ENCODE data around the gene RAPGEF4.

The RAPGEF4 gene

DNA sequence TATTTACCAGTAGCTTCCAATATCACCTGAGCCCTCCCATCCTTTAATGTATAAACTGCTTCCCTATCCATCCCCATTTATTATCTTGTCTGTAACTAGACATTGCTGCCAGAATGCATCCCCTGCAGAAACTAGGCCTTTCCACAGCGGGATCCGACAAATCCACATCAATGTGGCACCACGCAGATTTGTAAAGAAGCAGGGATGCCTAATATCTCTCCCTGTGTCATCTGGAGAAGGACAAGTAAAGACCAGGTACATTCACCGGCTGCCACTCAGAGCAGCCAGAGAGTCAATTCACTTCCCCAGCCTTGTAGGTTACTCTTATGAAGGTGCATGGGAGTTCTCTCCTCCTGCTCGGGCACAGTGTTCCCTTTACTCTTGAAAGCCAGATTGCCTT, 241.2 kb downstream of the RAPGEF4 start:
- no peak for TF ChIP-seq POLR2A (IDR thresholded peaks at IDR 0.05; ENCODE audit: low read length)
- no peak for TF ChIP-seq GATA1 (IDR thresholded peaks at IDR 0.05; ENCODE audit: low read depth, low read length)
- DNase-seq: no peak

DNA sequence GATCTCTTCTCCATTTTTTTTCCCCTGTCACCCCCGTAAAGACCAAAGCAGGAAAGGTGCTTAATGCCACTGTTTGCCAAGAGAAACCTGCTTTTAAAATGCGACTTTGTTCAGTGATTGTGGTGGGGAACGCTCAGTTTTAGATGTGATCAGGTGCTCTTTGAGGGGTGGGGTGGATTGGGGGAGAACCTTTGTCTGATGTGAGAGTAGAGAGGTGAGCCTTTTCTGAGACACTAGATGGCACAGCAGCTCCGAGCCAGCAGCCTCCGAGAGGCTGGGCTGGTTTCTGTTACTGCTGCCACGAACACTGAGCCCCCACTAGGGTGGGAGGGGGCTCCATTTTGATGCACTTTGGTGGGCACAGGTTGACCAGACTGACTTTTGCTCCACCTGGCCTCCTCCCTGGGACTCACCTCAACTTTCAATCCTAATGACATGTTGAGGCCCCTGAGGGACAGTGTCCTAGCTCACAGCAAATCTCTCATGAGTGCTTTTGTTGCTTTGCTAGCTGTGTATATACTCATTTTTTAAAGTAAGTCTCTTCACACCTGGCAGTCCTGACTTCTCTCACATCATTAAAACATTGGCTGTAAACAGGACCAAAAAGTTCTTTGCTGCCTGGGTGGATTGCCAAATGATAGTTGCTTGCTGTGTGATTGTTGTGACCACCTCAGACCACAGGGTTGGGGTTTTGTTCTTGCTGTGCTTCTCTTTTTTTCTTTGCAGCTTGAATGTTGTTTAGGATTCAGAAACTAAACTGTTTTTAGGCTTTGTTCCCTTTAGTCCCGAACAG, 241.8 kb downstream of the RAPGEF4 start:
- no peak for DNase-seq
- TF ChIP-seq GATA1 (IDR thresholded peaks at IDR 0.05; ENCODE audit: low read depth, low read length) (no peak), POLR2A (IDR thresholded peaks at IDR 0.05; ENCODE audit: low read length) (no peak)

DNA sequence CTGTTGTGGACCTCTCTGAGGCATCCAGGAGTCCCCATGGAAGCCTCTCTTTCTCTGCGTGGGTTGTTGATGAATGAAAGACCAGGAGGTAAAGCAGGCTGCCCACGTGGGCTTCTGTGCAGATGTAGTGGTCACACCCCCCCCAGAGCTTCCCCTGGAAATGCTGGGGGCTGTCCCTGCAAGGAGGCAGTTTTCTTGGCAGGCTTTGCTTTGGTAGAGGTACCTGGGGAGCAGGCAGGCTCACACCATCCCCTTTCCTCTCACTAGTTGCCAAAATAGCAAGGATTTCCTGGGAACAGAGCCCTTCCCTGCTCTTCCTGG, 242.4 kb downstream of the RAPGEF4 start:
- TF ChIP-seq POLR2A (IDR thresholded peaks at IDR 0.05; ENCODE audit: low read length) (no peak), GATA1 (IDR thresholded peaks at IDR 0.05; ENCODE audit: low read depth, low read length) (no peak)
- no peak for DNase-seq

DNA sequence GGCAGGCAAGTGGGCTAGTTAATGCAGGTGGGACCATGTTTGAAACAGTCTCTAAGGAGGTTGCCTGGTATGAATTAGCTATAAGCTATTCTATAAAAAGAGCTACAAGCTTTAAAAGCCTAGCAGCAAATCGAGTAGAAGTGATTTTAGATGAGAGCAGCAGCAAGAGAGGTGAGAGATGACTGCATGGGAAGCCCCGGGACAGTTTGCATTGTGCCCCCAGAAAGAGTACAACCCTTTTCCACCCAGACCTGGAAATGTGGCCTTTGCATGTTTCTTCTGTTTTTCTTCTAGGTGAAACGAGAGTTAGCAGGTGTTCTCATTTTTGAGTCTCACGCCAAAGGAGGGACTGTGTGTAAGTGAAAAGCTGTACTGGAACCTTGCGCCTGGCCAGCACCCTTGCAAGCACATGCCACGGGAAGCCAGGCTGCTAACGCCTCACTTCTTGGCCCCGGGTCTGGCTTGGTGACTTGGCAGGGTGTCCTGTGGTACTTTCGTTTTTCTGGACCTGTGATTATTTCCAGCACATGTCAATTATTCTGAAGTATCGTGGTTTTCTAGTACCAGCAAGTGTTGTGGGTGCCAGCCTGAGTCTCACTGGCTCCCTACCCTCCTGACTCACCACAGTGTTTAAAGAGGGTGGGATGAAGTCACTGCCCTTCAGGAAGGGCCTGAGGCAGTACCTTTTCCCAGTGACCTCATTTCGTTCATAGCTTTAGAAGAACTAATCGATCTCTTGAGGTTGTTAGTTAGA, 249.7 kb downstream of the RAPGEF4 start:
- TF ChIP-seq POLR2A (IDR thresholded peaks at IDR 0.05; ENCODE audit: low read length): no peak
- TF ChIP-seq GATA1 (IDR thresholded peaks at IDR 0.05; ENCODE audit: low read depth, low read length): no peak
- no peak for DNase-seq

DNA sequence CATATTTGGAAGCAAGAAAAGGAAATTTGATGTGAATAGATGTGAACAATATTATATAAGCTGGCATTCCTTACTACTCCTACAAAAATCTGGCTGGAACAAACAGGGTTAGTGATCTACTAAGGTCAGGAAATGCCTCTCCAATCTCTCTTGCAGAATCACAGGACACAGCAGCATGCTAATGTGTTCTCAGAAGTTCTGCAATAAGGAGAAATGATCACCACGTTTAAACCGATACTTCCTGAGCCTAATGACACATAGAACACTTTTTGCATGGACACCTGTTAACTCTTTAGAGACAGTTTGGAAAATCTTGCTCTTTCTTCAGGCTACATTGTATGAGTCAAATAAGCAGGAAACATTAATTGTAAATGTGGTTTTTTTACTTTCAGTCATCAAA, 250.4 kb downstream of the RAPGEF4 start:
- DNase-seq: no peak

DNA sequence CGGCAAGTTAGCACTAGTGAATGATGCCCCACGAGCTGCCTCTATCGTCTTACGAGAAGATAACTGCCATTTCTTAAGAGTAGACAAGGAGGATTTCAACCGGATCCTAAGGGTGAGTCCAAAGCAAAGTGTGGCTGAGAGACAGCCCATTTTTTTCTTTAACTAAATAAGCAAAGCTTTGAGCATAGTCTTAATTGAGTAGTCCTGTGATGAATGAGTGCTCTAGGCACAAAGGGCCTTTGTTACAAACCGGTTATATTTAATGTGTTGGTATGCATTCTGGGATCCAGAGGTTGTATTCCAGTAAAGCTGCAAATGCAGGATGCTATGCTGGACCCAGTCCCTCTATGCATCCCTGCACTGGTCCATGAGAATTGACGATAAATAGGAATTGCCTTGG, 253.1 kb downstream of the RAPGEF4 start:
- no peak for TF ChIP-seq POLR2A (IDR thresholded peaks at IDR 0.05; ENCODE audit: low read length)
- TF ChIP-seq GATA1 (IDR thresholded peaks at IDR 0.05; ENCODE audit: low read depth, low read length): no peak
- DNase-seq: no peak

More for the DNA sequence above, 250.4 kb downstream of the RAPGEF4 start:
- no peak for TF ChIP-seq GATA1 (IDR thresholded peaks at IDR 0.05; ENCODE audit: low read depth, low read length)
- TF ChIP-seq POLR2A (IDR thresholded peaks at IDR 0.05; ENCODE audit: low read length): no peak

DNA sequence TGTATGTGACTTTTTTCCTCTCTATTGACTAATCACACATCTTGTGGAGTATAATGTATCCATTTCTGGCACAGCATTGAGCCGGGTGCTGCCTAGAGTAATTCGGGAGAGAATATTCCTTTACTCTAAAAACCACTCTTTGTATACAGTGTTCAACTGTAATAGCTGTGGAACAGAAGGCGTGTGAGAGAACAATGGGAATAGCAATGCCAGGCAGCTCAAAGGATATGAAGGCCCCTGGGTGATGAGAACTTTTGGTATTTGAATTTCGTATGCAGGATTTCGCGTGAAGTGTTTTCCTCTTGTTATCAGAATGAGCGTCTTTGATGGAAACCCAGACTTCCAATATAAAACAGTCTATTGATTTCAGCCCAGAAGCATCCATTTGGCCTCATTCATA, 255.4 kb downstream of the RAPGEF4 start:
- TF ChIP-seq POLR2A (IDR thresholded peaks at IDR 0.05; ENCODE audit: low read length) (no peak), GATA1 (IDR thresholded peaks at IDR 0.05; ENCODE audit: low read depth, low read length) (no peak)
- DNase-seq: no peak

DNA sequence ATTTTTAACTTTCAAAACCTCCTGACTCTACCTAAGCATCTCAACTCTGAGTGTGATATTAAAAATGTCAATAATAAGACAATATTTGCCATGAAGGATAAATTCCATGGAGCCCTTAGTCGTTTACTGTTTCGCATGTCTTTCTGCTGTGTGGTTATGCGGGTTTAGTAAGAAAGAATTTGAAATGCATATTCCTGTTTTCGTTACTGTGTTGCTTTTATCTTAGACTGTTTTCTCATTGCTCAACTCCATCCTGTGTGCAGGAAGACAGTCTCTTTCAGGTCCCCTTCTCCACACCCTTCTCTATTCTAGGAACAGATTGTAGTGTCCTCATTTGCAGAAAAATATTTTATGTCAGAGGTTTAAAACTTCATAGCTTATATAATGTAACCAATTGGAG, 257.5 kb downstream of the RAPGEF4 start:
- DNase-seq: no peak
- no peak for TF ChIP-seq POLR2A (IDR thresholded peaks at IDR 0.05; ENCODE audit: low read length)
- no peak for TF ChIP-seq GATA1 (IDR thresholded peaks at IDR 0.05; ENCODE audit: low read depth, low read length)

DNA sequence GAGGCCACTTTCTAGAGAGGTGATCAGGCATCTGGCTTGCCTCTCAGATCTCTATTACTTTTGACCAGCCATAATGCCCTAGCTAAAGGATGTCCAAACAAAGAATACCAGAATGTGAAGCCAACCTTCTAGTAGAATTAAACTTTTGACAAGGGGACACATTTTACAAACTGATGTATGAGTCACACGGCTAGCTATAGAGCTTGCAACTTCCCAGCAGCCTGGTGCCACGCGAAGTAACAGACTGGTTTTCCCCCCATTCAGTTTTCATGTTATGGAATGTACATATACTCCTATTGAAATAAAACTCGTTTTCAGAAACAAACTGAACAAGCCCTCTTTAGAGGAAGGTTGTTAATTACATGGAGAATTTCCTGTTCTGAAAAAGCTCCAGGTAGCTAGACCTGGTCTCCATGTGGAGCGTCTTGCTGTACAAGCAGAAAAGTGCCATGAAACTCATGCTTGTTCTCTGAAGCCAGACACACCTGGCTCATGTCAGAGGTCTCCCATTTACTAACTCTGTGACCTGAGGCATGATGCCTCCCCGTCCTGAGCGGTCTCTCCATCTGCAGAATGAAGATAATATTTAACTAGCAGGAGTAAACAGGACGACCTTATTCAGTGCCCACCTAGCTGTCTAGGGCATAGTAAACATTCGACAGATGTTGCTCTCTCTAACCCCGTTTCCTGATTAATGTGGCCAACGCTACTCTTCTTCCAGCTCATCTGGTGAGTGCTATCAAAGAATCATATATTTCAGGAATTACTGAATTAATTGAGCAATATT, 258.5 kb downstream of the RAPGEF4 start:
- no peak for DNase-seq

DNA sequence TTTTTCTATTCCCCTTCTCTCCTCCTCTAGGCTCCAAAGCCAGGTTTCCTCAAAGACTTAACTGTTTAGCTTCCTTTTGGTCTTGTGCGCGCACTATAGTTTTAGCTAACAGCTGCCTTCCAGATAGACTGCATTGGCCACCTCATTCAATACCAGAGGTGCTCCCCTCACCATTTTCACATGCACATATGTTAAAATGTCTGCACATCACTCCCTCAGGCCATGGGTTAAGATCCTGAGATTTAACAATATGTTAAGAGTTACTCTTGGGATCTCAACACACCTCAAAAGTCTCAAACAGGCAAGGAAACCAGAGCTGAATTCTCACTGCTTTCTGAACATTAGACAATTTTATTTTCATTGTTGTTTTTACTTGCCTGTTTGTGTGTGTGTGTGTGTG, 259.2 kb downstream of the RAPGEF4 start:
- no peak for DNase-seq
- TF ChIP-seq GATA1 (IDR thresholded peaks at IDR 0.05; ENCODE audit: low read depth, low read length): no peak
- no peak for TF ChIP-seq POLR2A (IDR thresholded peaks at IDR 0.05; ENCODE audit: low read length)

More for the DNA sequence above, 258.5 kb downstream of the RAPGEF4 start:
- no peak for TF ChIP-seq GATA1 (IDR thresholded peaks at IDR 0.05; ENCODE audit: low read depth, low read length)
- no peak for TF ChIP-seq POLR2A (IDR thresholded peaks at IDR 0.05; ENCODE audit: low read length)

DNA sequence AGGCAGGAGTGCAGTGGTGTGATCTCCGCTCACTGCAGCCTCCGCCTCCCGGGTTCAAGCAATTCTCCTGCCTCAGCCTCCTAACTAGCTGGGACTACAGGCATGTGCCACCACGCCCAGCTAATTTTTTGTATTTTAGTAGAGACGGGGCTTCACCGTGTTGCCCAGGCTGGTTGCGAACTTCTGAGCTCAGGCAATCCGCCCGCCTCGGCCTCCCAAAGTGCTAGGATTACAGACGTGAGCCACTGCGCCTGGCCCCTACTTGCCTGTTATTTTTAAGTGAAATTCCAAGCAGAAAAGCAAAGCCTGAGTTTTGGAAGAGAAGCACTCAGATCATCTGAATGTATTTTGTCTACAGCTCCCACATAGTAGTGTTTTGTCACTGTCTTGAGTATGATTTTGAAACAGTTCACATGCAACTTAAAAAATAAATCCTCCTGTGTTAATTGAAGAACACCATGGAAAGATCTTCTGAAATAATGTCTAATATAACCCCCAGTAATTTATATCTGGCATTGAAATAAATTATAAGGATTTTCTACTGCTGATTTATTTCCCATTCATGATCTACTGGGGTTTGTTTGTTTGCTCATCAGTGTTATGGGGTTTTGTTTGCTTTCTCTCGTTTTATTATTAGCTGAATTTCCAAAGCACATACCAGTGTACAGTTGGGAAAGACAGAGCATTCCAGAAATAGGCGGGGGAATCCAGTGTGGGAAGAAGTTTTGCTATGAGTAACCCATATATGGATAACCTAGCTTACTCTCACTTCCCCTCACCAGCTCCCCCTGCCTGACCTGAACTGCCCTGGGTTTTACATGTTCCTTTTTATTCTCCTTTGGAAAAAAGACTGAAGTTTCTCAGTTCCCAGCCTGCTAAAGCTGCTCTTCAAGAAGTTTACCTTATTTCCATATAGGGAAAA, 259.9 kb downstream of the RAPGEF4 start:
- DNase-seq: no peak

DNA sequence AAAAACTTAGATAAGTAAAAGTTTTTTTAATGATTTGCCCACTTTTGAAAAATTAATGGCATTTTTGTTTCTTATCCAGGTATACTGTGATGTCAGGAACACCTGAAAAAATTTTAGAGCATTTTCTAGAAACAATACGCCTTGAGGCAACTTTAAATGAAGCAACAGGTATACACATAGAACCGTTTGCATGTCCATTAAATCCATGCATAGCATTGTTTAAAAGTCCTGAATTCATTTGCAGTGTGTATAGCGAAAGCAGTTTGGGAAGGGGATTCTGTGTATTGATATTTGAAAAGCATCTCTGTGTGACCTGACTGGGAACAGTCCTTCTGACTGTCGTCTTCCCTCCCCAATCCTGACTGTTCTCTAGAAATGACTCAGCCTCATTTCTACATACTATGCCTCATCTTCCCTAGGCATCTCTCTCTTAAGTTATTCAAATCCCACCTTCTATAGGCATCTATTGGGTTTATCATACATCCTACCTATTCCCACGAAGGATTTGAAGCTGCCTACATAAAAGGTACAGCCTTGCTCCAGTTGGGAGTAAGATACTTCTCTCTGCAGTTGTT, 260.8 kb downstream of the RAPGEF4 start:
- no peak for DNase-seq
- TF ChIP-seq POLR2A (IDR thresholded peaks at IDR 0.05; ENCODE audit: low read length): no peak
- no peak for TF ChIP-seq GATA1 (IDR thresholded peaks at IDR 0.05; ENCODE audit: low read depth, low read length)

More for the DNA sequence above, 259.9 kb downstream of the RAPGEF4 start:
- TF ChIP-seq GATA1 (IDR thresholded peaks at IDR 0.05; ENCODE audit: low read depth, low read length): no peak

DNA sequence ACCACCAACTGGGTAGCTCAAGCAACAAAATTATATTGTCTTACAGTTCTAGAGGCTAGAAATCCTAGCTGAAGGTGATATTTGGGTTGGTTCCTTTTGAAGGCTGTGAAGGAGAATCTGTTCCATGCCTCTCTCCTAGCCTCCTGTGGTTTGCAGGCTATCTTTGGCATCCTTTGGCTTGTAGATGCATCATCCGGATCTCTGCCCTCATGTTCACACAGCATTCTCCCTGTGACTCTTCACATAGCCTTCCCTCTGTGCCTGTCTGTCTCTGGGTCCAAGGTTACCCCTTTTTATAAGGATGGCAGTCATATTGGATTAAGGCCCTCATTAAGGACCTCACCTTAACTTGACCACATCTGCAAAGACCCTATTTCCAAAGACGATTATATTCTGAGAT, 261.4 kb downstream of the RAPGEF4 start:
- TF ChIP-seq GATA1 (IDR thresholded peaks at IDR 0.05; ENCODE audit: low read depth, low read length) (no peak), POLR2A (IDR thresholded peaks at IDR 0.05; ENCODE audit: low read length) (no peak)
- no peak for DNase-seq

Data from erythroblast (primary cell).